Karpas-422 (cell line): ENCODE results near the gene NDUFA12. TPM values are rescaled to one million over a fixed set of nuclear protein-coding genes. Genes with fewer than 3 reads are reported as not detected.

Source experiments
- DNase-seq: peaks from one replicate; pipeline ENCODE4 v3.0.0-alpha.2; 2015
- H2AFZ ChIP-seq: fragments of 200-600 bp; sonication (generic); 2 replicates; pipeline ENCODE4 v1.6.1; 2014; ENCODE audit warnings: antibody characterized with exemption, low read length, mixed read lengths
- H3K27ac ChIP-seq: fragments of 200-600 bp; sonication (generic); 2 replicates; pipeline ENCODE4 v1.5.1; 2014; ENCODE audit warnings: mild to moderate bottlenecking, low read length, moderate library complexity
- H3K27me3 ChIP-seq: fragments of 200-600 bp; sonication (generic); 2 replicates; pipeline ENCODE4 v1.6.1; 2014; ENCODE audit warnings: low read length, mixed read lengths
- H3K36me3 ChIP-seq: fragments of 200-600 bp; sonication (generic); 2 replicates; pipeline ENCODE4 v1.6.1; 2014; ENCODE audit warnings: low read length, mixed read lengths; ENCODE audit not compliant: insufficient read depth
- H3K4me1 ChIP-seq: fragments of 200-600 bp; sonication (generic); 2 replicates; pipeline ENCODE4 v1.6.1; 2014; ENCODE audit warnings: mild to moderate bottlenecking, low read length, mixed read lengths
- H3K4me2 ChIP-seq: fragments of 200-600 bp; sonication (generic); 2 replicates; pipeline ENCODE4 v1.6.1; 2014; ENCODE audit warnings: low read length, low read depth, mild to moderate bottlenecking; ENCODE audit not compliant: poor library complexity, severe bottlenecking
- H3K4me3 ChIP-seq: fragments of 200-600 bp; sonication (generic); 2 replicates; pipeline ENCODE4 v1.5.1; 2014; ENCODE audit warnings: mild to moderate bottlenecking, antibody characterized with exemption, low read length, mixed read lengths
- H3K79me2 ChIP-seq: fragments of 200-600 bp; sonication (generic); 2 replicates; pipeline ENCODE4 v1.6.1; 2014; ENCODE audit warnings: mild to moderate bottlenecking, low read length, mixed read lengths
- H3K9ac ChIP-seq: fragments of 200-600 bp; sonication (generic); 2 replicates; pipeline ENCODE4 v1.6.0; 2014; ENCODE audit warnings: low read length
- H3K9me2 ChIP-seq: fragments of 200-600 bp; sonication (generic), shearing (Covaris generic); replicated peaks from 2 replicates; pipeline ENCODE4 v1.6.0; 2014; ENCODE audit warnings: mild to moderate bottlenecking, low read length, moderate library complexity; ENCODE audit not compliant: insufficient read depth
- H3K9me3 ChIP-seq: fragments of 300-700, 200-600 bp; sonication (generic); 2 replicates; pipeline ENCODE4 v1.6.1; 2014; ENCODE audit warnings: low read length, mixed read lengths
- H4K20me1 ChIP-seq: fragments of 200-600 bp; sonication (generic); 2 replicates; pipeline ENCODE4 v1.6.1; 2014; ENCODE audit warnings: mild to moderate bottlenecking, antibody characterized with exemption, low read length, low read depth; ENCODE audit not compliant: insufficient read depth
- total RNA-seq: library from RNA; depleted of rRNA; stranded (reverse); fragments of >200 nt; shearing (Covaris generic); gene quantifications from 2 replicates; pipeline ENCODE4 v1.2.3, GENCODE V29; 2014; ENCODE audit warnings: low replicate concordance

The NDUFA12 gene
- total RNA-seq, 1 experiment from 2014 or later, result 188 TPM

GRCh38 chr12:94965982-94966630, 37.4 kb downstream of the NDUFA12 start:
- no peaks in the 10 kb centered on the region for H3K9me3 ChIP-seq
- H3K4me3 ChIP-seq, result no peak overlapping the region
- no peak for DNase-seq
- no peaks in the 10 kb centered on the region for H4K20me1 ChIP-seq
- H3K4me2 ChIP-seq, result no peak overlapping the region
- peaks cover 8% of the 10 kb centered on the region; the same call in 1 of the 2 replicates for H3K36me3 ChIP-seq
- H3K4me1 ChIP-seq, result peaks cover 30% of the 10 kb centered on the region
- no peaks in the 10 kb centered on the region for H3K9me2 ChIP-seq
- no peak overlapping the region for H3K27ac ChIP-seq
- H3K9ac ChIP-seq, result no peak overlapping the region
- no peaks in the 10 kb centered on the region for H3K79me2 ChIP-seq
- no peaks in the 10 kb centered on the region for H3K27me3 ChIP-seq
- H2AFZ ChIP-seq, result no peak overlapping the region

GRCh38 chr12:94963649-94964048, 39.8 kb downstream of the NDUFA12 start:
- H3K9me2 ChIP-seq, result no peaks in the 10 kb centered on the region
- no peak overlapping the region for H3K27ac ChIP-seq

GRCh38 chr12:94962670-94963069, 40.8 kb downstream of the NDUFA12 start:
- Histone ChIP-seq H3K27ac (no peak overlapping the region), H3K36me3 (no peaks in the 10 kb centered on the region), H4K20me1 (no peaks in the 10 kb centered on the region), H3K79me2 (no peaks in the 10 kb centered on the region), H2AFZ (no peak overlapping the region), H3K9ac (no peak overlapping the region), H3K9me3 (no peaks in the 10 kb centered on the region), H3K27me3 (no peaks in the 10 kb centered on the region), H3K4me3 (no peak overlapping the region), H3K4me2 (no peak overlapping the region), H3K9me2 (no peaks in the 10 kb centered on the region), H3K4me1 (peaks cover 5% of the 10 kb centered on the region; the same call in 1 of the 2 replicates)
- no peak for DNase-seq

More at GRCh38 chr12:94963649-94964048, 39.8 kb downstream of the NDUFA12 start:
- Histone ChIP-seq H3K79me2 (no peaks in the 10 kb centered on the region), H3K4me2 (no peak overlapping the region), H2AFZ (no peak overlapping the region), H3K27me3 (no peaks in the 10 kb centered on the region), H3K36me3 (no peaks in the 10 kb centered on the region), H3K4me3 (no peak overlapping the region), H4K20me1 (no peaks in the 10 kb centered on the region), H3K9ac (no peak overlapping the region), H3K4me1 (peaks cover 6% of the 10 kb centered on the region), H3K9me3 (no peaks in the 10 kb centered on the region)
- no peak for DNase-seq

- H3K9ac ChIP-seq, result no peak overlapping the region
- no peaks in the 10 kb centered on the region for H3K9me2 ChIP-seq
- no peak overlapping the region for H3K4me3 ChIP-seq
- H3K9me3 ChIP-seq, result no peaks in the 10 kb centered on the region
- H3K36me3 ChIP-seq, result no peaks in the 10 kb centered on the region
- H3K27ac ChIP-seq, result no peak overlapping the region
- no peaks in the 10 kb centered on the region for H3K79me2 ChIP-seq
- H4K20me1 ChIP-seq, result no peaks in the 10 kb centered on the region
- no peaks in the 10 kb centered on the region for H3K4me1 ChIP-seq
- H3K4me2 ChIP-seq, result no peak overlapping the region
- no peak for DNase-seq
- H3K27me3 ChIP-seq, result no peaks in the 10 kb centered on the region
- no peak overlapping the region for H2AFZ ChIP-seq
Measured at GRCh38 chr12:94961911-94962310, 41.6 kb downstream of the NDUFA12 start.

GRCh38 chr12:94961256-94961824, 42.2 kb downstream of the NDUFA12 start:
- Histone ChIP-seq H3K4me1 (no peaks in the 10 kb centered on the region), H3K4me3 (no peak overlapping the region), H3K9me2 (no peaks in the 10 kb centered on the region), H3K36me3 (no peaks in the 10 kb centered on the region), H3K9ac (no peak overlapping the region), H3K79me2 (no peaks in the 10 kb centered on the region), H3K9me3 (no peaks in the 10 kb centered on the region), H3K27me3 (no peaks in the 10 kb centered on the region), H2AFZ (no peak overlapping the region), H4K20me1 (no peaks in the 10 kb centered on the region), H3K27ac (no peak overlapping the region), H3K4me2 (no peak overlapping the region)
- no peak for DNase-seq

- H3K27ac ChIP-seq, result no peak overlapping the region
- H2AFZ ChIP-seq, result no peak overlapping the region
- DNase-seq, result no peak
- H3K79me2 ChIP-seq, result no peaks in the 10 kb centered on the region
- no peaks in the 10 kb centered on the region for H3K27me3 ChIP-seq
- H3K4me2 ChIP-seq, result no peak overlapping the region
- no peaks in the 10 kb centered on the region for H4K20me1 ChIP-seq
- H3K9ac ChIP-seq, result no peak overlapping the region
- H3K4me3 ChIP-seq, result no peak overlapping the region
- H3K9me3 ChIP-seq, result no peaks in the 10 kb centered on the region
- no peaks in the 10 kb centered on the region for H3K4me1 ChIP-seq
- H3K9me2 ChIP-seq, result no peaks in the 10 kb centered on the region
- no peaks in the 10 kb centered on the region for H3K36me3 ChIP-seq
Measured at GRCh38 chr12:94957006-94957405, 46.5 kb downstream of the NDUFA12 start.

GRCh38 chr12:94954948-94955592, 48.4 kb downstream of the NDUFA12 start:
- no peak overlapping the region for H2AFZ ChIP-seq
- DNase-seq, result no peak
- no peaks in the 10 kb centered on the region for H3K27me3 ChIP-seq
- H3K27ac ChIP-seq, result no peak overlapping the region
- H3K9ac ChIP-seq, result no peak overlapping the region
- no peaks in the 10 kb centered on the region for H3K4me1 ChIP-seq
- no peaks in the 10 kb centered on the region for H3K36me3 ChIP-seq
- H4K20me1 ChIP-seq, result no peaks in the 10 kb centered on the region
- no peaks in the 10 kb centered on the region for H3K9me3 ChIP-seq
- H3K79me2 ChIP-seq, result no peaks in the 10 kb centered on the region
- no peak overlapping the region for H3K4me3 ChIP-seq
- H3K9me2 ChIP-seq, result no peaks in the 10 kb centered on the region
- no peak overlapping the region for H3K4me2 ChIP-seq

GRCh38 chr12:94954029-94954685, 49.3 kb downstream of the NDUFA12 start:
- Histone ChIP-seq H3K79me2 (no peaks in the 10 kb centered on the region), H3K27ac (no peak overlapping the region), H3K9me3 (no peaks in the 10 kb centered on the region), H3K4me2 (no peak overlapping the region), H4K20me1 (no peaks in the 10 kb centered on the region), H3K4me1 (no peaks in the 10 kb centered on the region), H3K9me2 (no peaks in the 10 kb centered on the region), H2AFZ (no peak overlapping the region), H3K27me3 (no peaks in the 10 kb centered on the region), H3K9ac (no peak overlapping the region), H3K36me3 (no peaks in the 10 kb centered on the region), H3K4me3 (no peak overlapping the region)
- no peak for DNase-seq
